Measurements from ENCODE around the gene RAB40B. TPM values are rescaled to one million over a fixed set of nuclear protein-coding genes. Genes with fewer than 3 reads are reported as not detected.

Gene RAB40B
- total and polyA plus RNA-seq, 2 of the 4 experiments (the other 2 are of a cell fraction): 14.9 to 20.0 TPM

- no peak overlapping the region for H3K9ac ChIP-seq (ENCODE audit: low read depth, low read length)
- no peaks in the 10 kb centered on the region for H3K79me1 ChIP-seq (ENCODE audit: low read depth in 1 of 2, low read length in 2 of 2)
- no peak overlapping the region for H2AK5ac ChIP-seq (ENCODE audit: low read depth, low read length)
- H3K4me3 ChIP-seq (ENCODE audit: insufficient read depth, low read depth, low read length): no peak overlapping the region
- no peak overlapping the region for H3K4me2 ChIP-seq (ENCODE audit: low read depth, low read length)
- no CpG with 5 or more reads among the region's 1 CpG for WGBS, 2 experiments (ENCODE audit: extremely low coverage in 2 of 2, insufficient read length in 1 of 2)
- no peaks in the 10 kb centered on the region for H3K27me3 ChIP-seq (ENCODE audit: control insufficient read depth, insufficient read depth, low read length)
- dilution Hi-C loops (cut with HindIII; ENCODE audit: low sequenced_read_pairs, unreplicated experiment) (no loop called here), intact Hi-C loops (cut with micrococcal nuclease) (no loop called here), in situ Hi-C loops (cut with MboI; ENCODE audit: low sequenced_read_pairs) (no loop called here)
- no peak overlapping the region for H4K8ac ChIP-seq (ENCODE audit: low read depth in 2 of 2, low read length in 2 of 2)
- H3K9me1 ChIP-seq (ENCODE audit: insufficient read depth, low read length): no peaks in the 10 kb centered on the region
- no peak overlapping the region for H3K27ac ChIP-seq (ENCODE audit: insufficient read depth, low read length)
- TF ChIP-seq, protein P1, sequence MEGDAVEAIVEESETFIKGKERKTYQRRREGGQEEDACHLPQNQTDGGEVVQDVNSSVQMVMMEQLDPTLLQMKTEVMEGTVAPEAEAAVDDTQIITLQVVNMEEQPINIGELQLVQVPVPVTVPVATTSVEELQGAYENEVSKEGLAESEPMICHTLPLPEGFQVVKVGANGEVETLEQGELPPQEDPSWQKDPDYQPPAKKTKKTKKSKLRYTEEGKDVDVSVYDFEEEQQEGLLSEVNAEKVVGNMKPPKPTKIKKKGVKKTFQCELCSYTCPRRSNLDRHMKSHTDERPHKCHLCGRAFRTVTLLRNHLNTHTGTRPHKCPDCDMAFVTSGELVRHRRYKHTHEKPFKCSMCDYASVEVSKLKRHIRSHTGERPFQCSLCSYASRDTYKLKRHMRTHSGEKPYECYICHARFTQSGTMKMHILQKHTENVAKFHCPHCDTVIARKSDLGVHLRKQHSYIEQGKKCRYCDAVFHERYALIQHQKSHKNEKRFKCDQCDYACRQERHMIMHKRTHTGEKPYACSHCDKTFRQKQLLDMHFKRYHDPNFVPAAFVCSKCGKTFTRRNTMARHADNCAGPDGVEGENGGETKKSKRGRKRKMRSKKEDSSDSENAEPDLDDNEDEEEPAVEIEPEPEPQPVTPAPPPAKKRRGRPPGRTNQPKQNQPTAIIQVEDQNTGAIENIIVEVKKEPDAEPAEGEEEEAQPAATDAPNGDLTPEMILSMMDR (conservative IDR thresholded peaks at IDR 0.05; ENCODE audit: low read depth, low read length): no peak
- no peak for TF ChIP-seq RAD21 (IDR thresholded peaks at IDR 0.05; ENCODE audit: low read length)
- TF ChIP-seq RFX5 (IDR thresholded peaks at IDR 0.05; ENCODE audit: low read depth, low read length): no peak
- TF ChIP-seq SMC3 (IDR thresholded peaks at IDR 0.05; ENCODE audit: low read depth, low read length): no peak
- no peak for TF ChIP-seq RCOR1 (IDR thresholded peaks at IDR 0.05; ENCODE audit: insufficient replicate concordance, low read length)
- no peak for TF ChIP-seq CHD1 (IDR thresholded peaks at IDR 0.05; ENCODE audit: low read depth, low read length)
- no peak for TF ChIP-seq FOS (IDR thresholded peaks at IDR 0.05; ENCODE audit: low read depth, low read length)
- TF ChIP-seq NFE2L2 (IDR thresholded peaks at IDR 0.05; ENCODE audit: low read depth, low read length): no peak
- TF ChIP-seq MAFK (IDR thresholded peaks at IDR 0.05; ENCODE audit: low read depth, low read length): no peak
- no peak for TF ChIP-seq BHLHE40 (IDR thresholded peaks at IDR 0.05; ENCODE audit: low read depth, low read length)
- H2BK20ac ChIP-seq (ENCODE audit: low read depth, low read length): no peak overlapping the region
- POLR2A ChIA-PET (ENCODE audit: unreplicated experiment): no interaction called here
- CTCF ChIA-PET: no interaction called here
- H3K56ac ChIP-seq (ENCODE audit: extremely low read depth, insufficient read depth, low read length): no peak overlapping the region
- no peak overlapping the region for H2BK15ac ChIP-seq (ENCODE audit: low read depth, low read length)
- no peak overlapping the region for H4K5ac ChIP-seq (ENCODE audit: low read depth, low read length)
- no peak overlapping the region for H3K23ac ChIP-seq (ENCODE audit: low read depth, low read length)
- DNase-seq (no peak), ATAC-seq (ENCODE audit: low read depth) (no peak)
- no peak overlapping the region for H3K14ac ChIP-seq (replicated peaks; ENCODE audit: low read depth, low read length)
- H4K91ac ChIP-seq (ENCODE audit: insufficient read depth, low read depth, low read length): no peak overlapping the region
- H2AFZ ChIP-seq (replicated peaks; ENCODE audit: low read length, poor library complexity): no peak overlapping the region
- peaks cover 5% of the 10 kb centered on the region for H3K9me3 ChIP-seq (ENCODE audit: control insufficient read depth, insufficient read depth, low read length)
- no peaks in the 10 kb centered on the region for H3K36me3 ChIP-seq (ENCODE audit: control insufficient read depth, insufficient read depth, low read length)
- H4K20me1 ChIP-seq (ENCODE audit: insufficient read depth, low read length): no peaks in the 10 kb centered on the region
- no peak overlapping the region for H2BK5ac ChIP-seq (ENCODE audit: low read depth, low read length, poor library complexity, severe bottlenecking)
- no peak overlapping the region for H3K18ac ChIP-seq (ENCODE audit: low read depth, low read length)
- no TSS peak for BruUV-seq (replicated peaks)
- no peak overlapping the region for H2AK9ac ChIP-seq (replicated peaks; ENCODE audit: low read depth, low read length, poor library complexity)
- H2BK120ac ChIP-seq (ENCODE audit: low read depth, low read length): no peak overlapping the region
- H3K4me1 ChIP-seq (ENCODE audit: control insufficient read depth, insufficient read depth, low read length): no peaks in the 10 kb centered on the region
- no peak overlapping the region for H3K4ac ChIP-seq (ENCODE audit: low read depth, low read length)
Measured at GRCh38 chr17:82683534-82683933, 15.0 kb downstream of the RAB40B start.
